H9 (cell line): ENCODE results near the gene COA7. TPM values are rescaled to one million over a fixed set of nuclear protein-coding genes. Genes with fewer than 3 reads are reported as not detected.

Experiments used
- DNase-seq: peaks from one replicate; pipeline ENCODE4 v3.0.0-alpha.2; 2017
- H2AFZ ChIP-seq: one replicate; pipeline ENCODE4 v1.6.1; 2013; ENCODE audit warnings: mild to moderate bottlenecking, low read length, control low read depth, moderate library complexity
- H2AK5ac ChIP-seq: 2 replicates; pipeline ENCODE4 v1.6.1; 2013; ENCODE audit warnings: low read length, control low read depth, mixed read lengths; ENCODE audit not compliant: insufficient read length
- H2BK120ac ChIP-seq: one replicate; pipeline ENCODE4 v1.6.1; 2013; ENCODE audit warnings: low read depth, mild to moderate bottlenecking, low read length, control low read depth, inconsistent platforms; ENCODE audit not compliant: poor library complexity, severe bottlenecking
- H2BK12ac ChIP-seq: 2 replicates; pipeline ENCODE4 v1.6.1; 2013; ENCODE audit warnings: low read length, control low read depth, mixed read lengths, low read depth; ENCODE audit not compliant: insufficient read length
- H2BK15ac ChIP-seq: 2 replicates; pipeline ENCODE4 v1.6.1; 2013; ENCODE audit warnings: low read depth, low read length, control low read depth
- H2BK20ac ChIP-seq: one replicate; pipeline ENCODE4 v1.6.1; 2013; ENCODE audit warnings: low read depth, mild to moderate bottlenecking, low read length, control low read depth, inconsistent platforms; ENCODE audit not compliant: poor library complexity, severe bottlenecking
- H2BK5ac ChIP-seq: 2 replicates; pipeline ENCODE4 v1.6.1; 2013; ENCODE audit warnings: low read length, control low read depth, mixed read lengths; ENCODE audit not compliant: insufficient read length
- H3K14ac ChIP-seq: 2 replicates; pipeline ENCODE4 v1.6.1; 2013; ENCODE audit warnings: low read length, control low read depth; ENCODE audit not compliant: insufficient read depth
- H3K18ac ChIP-seq: 2 replicates; pipeline ENCODE4 v1.6.1; 2013; ENCODE audit warnings: low read depth, mild to moderate bottlenecking, mixed read lengths, low read length, control low read depth; ENCODE audit not compliant: insufficient read length
- H3K23ac ChIP-seq: 2 replicates; pipeline ENCODE4 v1.6.1; 2013; ENCODE audit warnings: low read length, control low read depth, mixed read lengths, low read depth; ENCODE audit not compliant: insufficient read length
- H3K23me2 ChIP-seq: 2 replicates; pipeline ENCODE4 v1.6.1; 2013; ENCODE audit warnings: low read depth, mild to moderate bottlenecking, mixed read lengths, low read length, control low read depth; ENCODE audit not compliant: insufficient read length, poor library complexity, severe bottlenecking
- H3K27ac ChIP-seq: 2 replicates; pipeline ENCODE4 v1.5.1; 2013; ENCODE audit warnings: low read length, control low read depth, mixed read lengths, low read depth; ENCODE audit not compliant: insufficient read length
- H3K27me3 ChIP-seq: 2 replicates; pipeline ENCODE4 v1.6.1; 2013; ENCODE audit warnings: low read length, control low read depth, inconsistent platforms; ENCODE audit not compliant: insufficient read depth
- H3K4ac ChIP-seq: 2 replicates; pipeline ENCODE4 v1.6.1; 2013; ENCODE audit warnings: low read depth, mild to moderate bottlenecking, control low read depth, inconsistent platforms, low read length, moderate library complexity
- H3K4me1 ChIP-seq: 2 replicates; pipeline ENCODE4 v1.6.1; 2013; ENCODE audit warnings: low read length, control low read depth, inconsistent platforms; ENCODE audit not compliant: insufficient read depth
- H3K4me2 ChIP-seq: 2 replicates; pipeline ENCODE4 v1.6.1; 2013; ENCODE audit warnings: low read length, control low read depth, mixed read lengths; ENCODE audit not compliant: insufficient read length, insufficient read depth
- H3K56ac ChIP-seq: 2 replicates; pipeline ENCODE4 v1.6.1; 2013; ENCODE audit warnings: low read depth, mild to moderate bottlenecking, mixed read lengths, low read length, control low read depth; ENCODE audit not compliant: insufficient read length
- H3K79me1 ChIP-seq: 2 replicates; pipeline ENCODE4 v1.6.1; 2013; ENCODE audit warnings: low read depth, mild to moderate bottlenecking, moderate library complexity, low read length, control low read depth, inconsistent platforms; ENCODE audit not compliant: insufficient read depth, poor library complexity, severe bottlenecking
- H3K79me2 ChIP-seq: 2 replicates; pipeline ENCODE4 v1.6.1; 2013; ENCODE audit warnings: low read length, control low read depth, inconsistent platforms; ENCODE audit not compliant: insufficient read depth
- H3K9ac ChIP-seq: 2 replicates; pipeline ENCODE4 v1.6.1; 2013; ENCODE audit warnings: low read length, control low read depth, mixed read lengths; ENCODE audit not compliant: insufficient read length; ENCODE audit errors: extremely low read depth
- H3K9me3 ChIP-seq: one replicate; pipeline ENCODE4 v1.6.1; 2013; ENCODE audit warnings: low read depth, low read length, inconsistent platforms; ENCODE audit not compliant: control insufficient read depth
- H3T11ph ChIP-seq: one replicate; pipeline ENCODE4 v1.6.1; 2013; ENCODE audit warnings: mild to moderate bottlenecking, low read length, control low read depth, inconsistent platforms
- H4K20me1 ChIP-seq: one replicate; pipeline ENCODE4 v1.6.1; 2013; ENCODE audit not compliant: control insufficient read depth, insufficient read length, insufficient read depth
- H4K5ac ChIP-seq: 2 replicates; pipeline ENCODE4 v1.6.1; 2013; ENCODE audit warnings: low read depth, mild to moderate bottlenecking, mixed read lengths, low read length, control low read depth; ENCODE audit not compliant: insufficient read length
- H4K8ac ChIP-seq: replicated peaks from 2 replicates; pipeline ENCODE4 v1.6.1; 2013; ENCODE audit warnings: low read length, control low read depth, mixed read lengths, low read depth; ENCODE audit not compliant: insufficient read length
- H4K91ac ChIP-seq: 2 replicates; pipeline ENCODE4 v1.6.1; 2013; ENCODE audit warnings: low read depth, mild to moderate bottlenecking, moderate library complexity, mixed read lengths, low read length, control low read depth; ENCODE audit not compliant: insufficient read length
- H3K27ac Mint-ChIP-seq, 3 experiments: 2 replicates in 2 of 3; 3 replicates in 1 of 3; pipeline ENCODE4 v1.8.0; 2020 to 2021; ENCODE audit warnings: mixed read lengths in 3 of 3, mild to moderate bottlenecking in 1 of 3, moderate library complexity in 1 of 3
- H3K27me3 Mint-ChIP-seq: 2 replicates; pipeline ENCODE4 v1.8.0; 2021; ENCODE audit warnings: low read depth, mild to moderate bottlenecking, moderate library complexity, mixed read lengths
- H3K36me3 Mint-ChIP-seq, 3 experiments: 2 replicates in 2 of 3; 3 replicates in 1 of 3; pipeline ENCODE4 v1.8.0; 2020 to 2021; ENCODE audit warnings: low read depth in 3 of 3, mixed read lengths in 3 of 3; ENCODE audit not compliant: insufficient read depth in 1 of 3
- H3K4me1 Mint-ChIP-seq, 2 experiments: 2 replicates each; pipeline ENCODE4 v1.8.0; 2020; ENCODE audit warnings: mixed read lengths in 2 of 2
- H3K4me3 Mint-ChIP-seq, 2 experiments: 2 replicates in 1 of 2; 3 replicates in 1 of 2; pipeline ENCODE4 v1.8.0; 2020 to 2021; ENCODE audit warnings: mild to moderate bottlenecking in 2 of 2, mixed read lengths in 2 of 2, moderate library complexity in 1 of 2
- H3K9me3 Mint-ChIP-seq, 2 experiments: 2 replicates in 1 of 2; 3 replicates in 1 of 2; pipeline ENCODE4 v1.8.0; 2020; ENCODE audit warnings: mild to moderate bottlenecking in 2 of 2, mixed read lengths in 2 of 2, moderate library complexity in 1 of 2
- WGBS: extraction: QIAGEN DNeasy Blood & Tissue Kit; methylation state at CpG from one replicate; pipeline ENCODE4 v1.1.7; 2013; ENCODE audit warnings: missing lambda C conversion rate, low lambda C conversion rate, mixed read lengths; ENCODE audit not compliant: insufficient read length; ENCODE audit errors: extremely low coverage; 5-methylcytosine and 5-hydroxymethylcytosine counted together
- total RNA-seq: library from RNA; stranded (reverse); gene quantifications from 2 replicates; pipeline ENCODE4 v1.2.1, GENCODE V29; 2021
- TF ChIP-seq, protein P1 (sequence below): fragments of 200-600 bp; sonication (generic); conservative IDR thresholded peaks from 3 replicates; pipeline ENCODE4 v1.8.0; 2021; ENCODE audit warnings: antibody characterized with exemption, mild to moderate bottlenecking

COA7 gene
- total RNA-seq, 1 experiment from 2014 or later = 69.1 TPM

DNA sequence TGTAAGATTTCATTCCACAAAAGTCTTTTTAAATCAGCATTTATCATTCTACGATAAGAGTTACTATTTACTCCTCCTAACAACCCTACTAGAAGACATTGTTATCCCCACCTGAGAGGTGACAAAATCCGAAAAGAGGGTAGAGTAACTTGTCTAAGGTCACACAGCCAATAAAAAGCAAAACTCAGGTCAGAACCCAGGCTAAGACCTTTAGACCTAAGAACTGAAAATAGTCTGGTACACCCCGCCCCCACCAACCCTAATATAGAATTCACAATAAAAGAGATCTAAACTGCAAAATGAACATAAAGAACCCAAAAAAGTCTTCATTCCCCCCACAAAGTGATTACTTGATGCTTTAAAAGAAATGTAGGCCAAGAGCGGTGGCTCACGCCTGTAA lies 18.6 kb downstream of the COA7 start:
- Mint-ChIP-seq H3K27me3 (no peaks in the 10 kb centered on the region), H3K9me3 (no peaks in the 10 kb centered on the region; a peak in 1 of 5 replicates), H3K27ac (peak overlapping the region in 2 of 3 experiments; percentile 71 to 80; a peak in 4 of 7 replicates), H3K4me3 (no peak overlapping the region), H3K4me1 (peaks cover 23 to 28% of the 10 kb centered on the region in 2 experiments), H3K36me3 (peaks cover 0 to 8% (median 0%) of the 10 kb centered on the region in 3 experiments; a peak in 3 of 7 replicates)
- no peak overlapping the region for H4K5ac ChIP-seq
- no peak overlapping the region for H2BK20ac ChIP-seq
- no peak overlapping the region for H2BK5ac ChIP-seq
- H3K56ac ChIP-seq = no peak overlapping the region
- no peak for DNase-seq
- no peaks in the 10 kb centered on the region; the same call in 1 of the 2 replicates for H3K4me1 ChIP-seq
- no peak overlapping the region for H3K4me2 ChIP-seq
- H2BK120ac ChIP-seq = no peak overlapping the region
- no peak overlapping the region for H3K4ac ChIP-seq
- no peak overlapping the region for H3K14ac ChIP-seq
- no peak overlapping the region for H3K18ac ChIP-seq
- TF ChIP-seq, protein P1, sequence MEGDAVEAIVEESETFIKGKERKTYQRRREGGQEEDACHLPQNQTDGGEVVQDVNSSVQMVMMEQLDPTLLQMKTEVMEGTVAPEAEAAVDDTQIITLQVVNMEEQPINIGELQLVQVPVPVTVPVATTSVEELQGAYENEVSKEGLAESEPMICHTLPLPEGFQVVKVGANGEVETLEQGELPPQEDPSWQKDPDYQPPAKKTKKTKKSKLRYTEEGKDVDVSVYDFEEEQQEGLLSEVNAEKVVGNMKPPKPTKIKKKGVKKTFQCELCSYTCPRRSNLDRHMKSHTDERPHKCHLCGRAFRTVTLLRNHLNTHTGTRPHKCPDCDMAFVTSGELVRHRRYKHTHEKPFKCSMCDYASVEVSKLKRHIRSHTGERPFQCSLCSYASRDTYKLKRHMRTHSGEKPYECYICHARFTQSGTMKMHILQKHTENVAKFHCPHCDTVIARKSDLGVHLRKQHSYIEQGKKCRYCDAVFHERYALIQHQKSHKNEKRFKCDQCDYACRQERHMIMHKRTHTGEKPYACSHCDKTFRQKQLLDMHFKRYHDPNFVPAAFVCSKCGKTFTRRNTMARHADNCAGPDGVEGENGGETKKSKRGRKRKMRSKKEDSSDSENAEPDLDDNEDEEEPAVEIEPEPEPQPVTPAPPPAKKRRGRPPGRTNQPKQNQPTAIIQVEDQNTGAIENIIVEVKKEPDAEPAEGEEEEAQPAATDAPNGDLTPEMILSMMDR = no peak
- H3K23me2 ChIP-seq = no peaks in the 10 kb centered on the region
- H3K27me3 ChIP-seq = no peaks in the 10 kb centered on the region
- H3K23ac ChIP-seq = no peak overlapping the region
- no peaks in the 10 kb centered on the region for H3K79me2 ChIP-seq
- no peak overlapping the region for H3K9ac ChIP-seq
- H2BK15ac ChIP-seq = no peak overlapping the region
- no peaks in the 10 kb centered on the region for H3K79me1 ChIP-seq
- no peak overlapping the region for H4K8ac ChIP-seq
- no peak overlapping the region for H2AFZ ChIP-seq
- H3K9me3 ChIP-seq = no peaks in the 10 kb centered on the region
- no peak overlapping the region for H3K27ac ChIP-seq
- no CpG with 5 or more reads among the region's 5 CpGs for WGBS
- H4K91ac ChIP-seq = no peak overlapping the region
- no peak overlapping the region for H3T11ph ChIP-seq
- no peak overlapping the region for H2AK5ac ChIP-seq
- no peak overlapping the region for H2BK12ac ChIP-seq
- H4K20me1 ChIP-seq = no peaks in the 10 kb centered on the region
